NK-92 treated with Interleukin-12 subunit alpha and Interleukin-12 subunit beta, amount 100 ng/mL, for 24 hours (cell line): Measurements from ENCODE around the gene SCARB1.

Experiments
- DNase-seq: peaks from one replicate; lab custom pipeline; 2025; lab: John Stamatoyannopoulos, UW

SCARB1 gene

GRCh38 chr12:124821252-124822200 is 42.1 kb downstream of the SCARB1 start:
- no peak for DNase-seq

- DNase-seq, result no peak
Measured at GRCh38 chr12:124820199-124820598, 43.5 kb downstream of the SCARB1 start.

GRCh38 chr12:124819525-124819924 is 44.1 kb downstream of the SCARB1 start:
- DNase-seq, result no peak

DNA sequence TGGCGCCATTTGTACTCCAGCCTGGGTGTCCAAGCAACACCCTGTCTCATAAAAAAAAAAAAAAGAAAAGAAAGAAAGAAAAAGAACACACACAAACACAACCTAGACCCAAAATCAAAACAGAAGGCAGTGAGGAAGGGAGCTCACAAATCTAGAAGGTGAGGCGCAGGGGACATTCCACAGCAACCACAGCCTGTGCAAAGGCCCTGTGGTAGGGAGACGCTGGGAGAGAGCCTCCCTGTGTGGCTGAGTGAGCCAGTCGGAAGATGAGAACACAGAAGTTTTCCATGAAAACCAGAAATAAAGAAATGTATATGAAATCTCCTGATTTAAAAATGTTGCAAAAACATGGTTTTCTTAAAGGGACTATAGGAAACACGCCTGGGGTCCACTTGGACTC is 44.6 kb downstream of the SCARB1 start:
- no peak for DNase-seq

DNA sequence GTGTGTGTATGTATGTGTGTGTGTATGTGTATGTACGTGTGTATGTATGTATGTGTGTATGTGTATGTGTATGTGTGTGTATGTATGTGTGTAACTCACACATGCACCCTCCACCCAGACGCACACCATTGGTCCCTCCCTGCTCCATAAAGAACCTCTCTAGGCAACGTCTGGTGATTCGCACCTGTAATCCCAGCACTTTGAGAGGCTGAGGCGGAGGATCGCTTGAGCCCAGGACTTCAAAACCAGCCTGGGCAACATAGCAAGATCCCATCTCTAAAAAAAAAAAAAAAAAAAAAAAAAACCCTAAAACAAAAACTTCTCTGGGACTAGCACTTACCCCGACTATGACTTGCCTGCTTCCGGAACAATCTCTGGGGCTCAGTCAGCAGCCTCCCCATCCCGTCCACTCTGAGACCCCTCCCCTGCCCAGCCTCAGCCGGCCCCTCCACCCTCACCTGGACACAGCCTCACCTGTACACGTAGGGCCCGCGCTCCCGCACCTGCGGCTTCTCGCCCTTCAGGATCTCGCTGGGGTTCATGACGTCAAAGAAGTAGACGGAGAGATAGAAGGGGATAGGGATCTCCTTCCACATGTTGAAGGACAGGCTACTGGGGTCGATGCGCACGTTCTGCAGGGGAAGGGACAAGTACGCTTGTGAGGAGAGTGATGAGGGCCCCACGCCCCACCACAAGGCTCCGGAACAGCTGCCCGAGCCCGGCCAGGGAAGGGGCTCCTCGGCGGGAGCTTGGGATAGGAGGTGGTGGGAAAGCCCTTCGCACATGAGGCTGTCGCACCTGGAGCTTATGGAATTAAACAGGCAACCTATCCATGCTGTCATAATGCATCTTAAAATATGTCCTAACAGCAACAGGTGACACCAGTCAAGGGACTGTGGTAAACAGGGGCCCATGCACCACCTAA is 46.3 kb downstream of the SCARB1 start:
- no peak for DNase-seq

GRCh38 chr12:124816295-124816854 is 47.3 kb downstream of the SCARB1 start:
- DNase-seq, result no peak

- DNase-seq, result no peak
Measured at GRCh38 chr12:124814741-124815613, 48.7 kb downstream of the SCARB1 start.

DNA sequence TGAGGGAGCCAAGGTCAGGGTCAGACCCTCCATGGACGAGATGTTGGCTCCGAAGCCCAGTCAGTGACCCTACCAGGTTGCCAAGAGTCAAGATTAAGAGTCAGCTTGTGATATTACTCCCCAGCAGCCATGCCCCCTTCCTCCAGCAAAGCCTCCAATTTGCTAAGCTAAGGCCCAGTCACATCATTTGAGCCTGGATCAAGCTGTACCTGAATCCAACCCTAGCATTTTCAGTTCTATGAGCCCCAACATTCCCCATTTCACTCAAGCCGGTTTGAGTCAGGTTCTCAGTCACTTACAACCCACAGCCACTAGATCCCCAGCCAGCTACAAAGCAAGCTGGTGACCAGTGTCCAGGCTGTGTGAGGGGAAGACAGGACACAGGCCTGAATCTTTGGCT is 49.9 kb downstream of the SCARB1 start:
- DNase-seq, result no peak

GRCh38 chr12:124812979-124813378 is 50.7 kb downstream of the SCARB1 start:
- no peak for DNase-seq

GRCh38 chr12:124812356-124812755 is 51.3 kb downstream of the SCARB1 start:
- no peak for DNase-seq

- no peak for DNase-seq
Measured at GRCh38 chr12:124811633-124812032, 52.0 kb downstream of the SCARB1 start.

DNA sequence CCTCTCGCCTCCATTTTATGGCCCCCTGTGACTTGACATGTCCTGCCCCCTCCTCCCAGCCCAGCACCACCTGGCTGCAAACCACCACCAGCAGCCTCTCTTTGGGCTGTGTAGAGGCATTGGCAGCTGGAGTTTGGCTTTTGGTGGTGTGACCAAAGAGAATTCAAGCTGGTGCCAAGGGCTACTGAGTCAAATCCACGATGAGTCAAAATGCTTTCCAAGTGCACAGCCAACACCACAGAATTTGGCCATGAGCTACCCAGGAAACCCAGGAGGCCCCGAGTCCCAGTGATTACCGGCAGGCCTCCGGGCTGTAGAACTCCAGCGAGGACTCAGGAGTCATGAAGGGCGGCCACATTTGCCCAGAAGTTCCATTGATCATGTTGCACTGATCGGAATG is 53.8 kb downstream of the SCARB1 start:
- no peak for DNase-seq

DNA sequence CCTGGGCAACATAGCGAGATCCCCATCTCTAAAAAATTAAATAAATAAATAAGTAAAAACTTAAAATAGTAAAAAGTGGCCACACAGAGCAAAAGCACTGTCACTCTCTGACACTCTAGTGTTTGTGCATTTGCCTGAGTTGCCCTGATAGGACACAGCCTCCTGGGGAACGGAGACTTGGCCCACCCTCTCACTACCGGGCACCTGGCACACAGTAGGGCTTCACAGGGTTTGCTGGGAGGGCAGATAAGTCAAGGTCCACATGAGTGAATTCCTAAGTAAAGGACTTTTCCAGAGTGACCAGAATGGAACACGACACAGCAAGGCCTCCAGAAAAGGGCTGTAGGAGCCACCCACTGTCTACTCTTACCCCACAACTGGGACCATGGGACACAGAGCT is 54.3 kb downstream of the SCARB1 start:
- no peak for DNase-seq

- no peak for DNase-seq
Measured at GRCh38 chr12:124808272-124808671, 55.4 kb downstream of the SCARB1 start.

GRCh38 chr12:124805876-124806668 is 57.6 kb downstream of the SCARB1 start:
- no peak for DNase-seq

GRCh38 chr12:124805050-124805449 is 58.6 kb downstream of the SCARB1 start:
- DNase-seq, result no peak

- no peak for DNase-seq
Measured at GRCh38 chr12:124804011-124804621, 59.5 kb downstream of the SCARB1 start.

GRCh38 chr12:124802361-124802760 is 61.3 kb downstream of the SCARB1 start:
- no peak for DNase-seq

DNA sequence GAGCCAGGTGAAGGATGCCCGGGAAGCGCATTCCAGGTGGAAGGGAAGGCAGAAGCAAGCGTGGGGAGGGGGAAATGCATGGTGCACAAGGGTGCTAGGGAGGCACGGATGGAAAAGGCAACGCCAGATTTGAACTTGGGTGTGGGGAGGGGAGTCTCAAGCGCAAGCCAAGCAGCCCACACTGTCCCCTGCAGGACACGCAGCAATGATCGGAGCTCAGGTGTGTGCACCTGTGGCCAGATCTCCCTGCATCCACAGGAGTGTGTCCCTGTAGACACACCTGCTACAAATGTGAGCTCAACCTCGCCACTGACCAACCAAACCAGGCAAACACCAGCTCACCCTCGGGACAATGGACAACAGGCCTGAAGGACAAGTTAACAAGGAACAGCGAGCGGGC is 63.2 kb downstream of the SCARB1 start:
- DNase-seq, result no peak

GRCh38 chr12:124797321-124797720 is 66.3 kb downstream of the SCARB1 start:
- DNase-seq, result no peak
